HCT116 (cell line): ENCODE data around the gene CTRL.

Source experiments
- EZH2 ChIP-seq: fragments of 200-600 bp; sonication (generic); IDR thresholded peaks from 2 replicates; pipeline ENCODE4 v1.6.1; 2017; ENCODE audit warnings: antibody characterized with exemption, mixed run types
- EZH2phosphoT487 ChIP-seq: fragments of 200-600 bp; IDR thresholded peaks from 2 replicates; pipeline ENCODE4 v1.6.1; 2018; ENCODE audit warnings: antibody characterized with exemption, borderline replicate concordance
- JUND ChIP-seq: IDR thresholded peaks from 2 replicates; pipeline ENCODE4 v1.6.1; 2012
- MAX ChIP-seq: IDR thresholded peaks from 2 replicates; pipeline ENCODE4 v1.6.1; 2012
- POLR2A ChIP-seq: IDR thresholded peaks from 2 replicates; pipeline ENCODE4 v1.7.0; 2011; ENCODE audit warnings: borderline replicate concordance; ENCODE audit not compliant: insufficient read depth, insufficient read length; ENCODE audit errors: extremely low read depth
- POLR2AphosphoS5 ChIP-seq: IDR thresholded peaks from 2 replicates; pipeline ENCODE4 v1.6.1; 2011; ENCODE audit warnings: mild to moderate bottlenecking, low read depth, low read length, moderate library complexity
- RAD21 ChIP-seq: IDR thresholded peaks from 2 replicates; pipeline ENCODE4 v1.6.1; 2012; ENCODE audit warnings: low read depth, mild to moderate bottlenecking
- SIN3A ChIP-seq: IDR thresholded peaks from 2 replicates; pipeline ENCODE4 v1.6.1; 2012; ENCODE audit warnings: low read depth
- SRF ChIP-seq: IDR thresholded peaks from 2 replicates; pipeline ENCODE4 v1.6.1; 2012; ENCODE audit warnings: low read depth
- YY1 ChIP-seq: IDR thresholded peaks from 2 replicates; pipeline ENCODE4 v1.6.1; 2011; ENCODE audit warnings: low read length, low read depth, moderate library complexity, mild to moderate bottlenecking; ENCODE audit not compliant: insufficient replicate concordance; ENCODE audit errors: extremely low read depth
- ZBTB33 ChIP-seq: IDR thresholded peaks from 2 replicates; pipeline ENCODE4 v1.6.1; 2011; ENCODE audit warnings: mild to moderate bottlenecking, low read length, moderate library complexity; ENCODE audit not compliant: insufficient replicate concordance; ENCODE audit errors: extremely low read depth
- ZNF274 ChIP-seq: fragments of 200-500 bp; sonication (Bioruptor generic); IDR thresholded peaks from 2 replicates; pipeline ENCODE4 v1.6.1; 2014; ENCODE audit warnings: mild to moderate bottlenecking, low read depth, low read length, inconsistent platforms
- TF ChIP-seq, protein P1 (sequence below), 3 experiments: fragments of 200-600 bp in 1 of 3; sonication (generic) in 1 of 3; IDR thresholded peaks in 2 of 3; conservative IDR thresholded peaks in 1 of 3; 2 replicates each; pipeline ENCODE4 v1.5.1; 2012 to 2017; ENCODE audit warnings: low read depth in 2 of 3, low read length in 2 of 3, antibody characterized with exemption in 1 of 3, borderline replicate concordance in 1 of 3, control low read depth in 1 of 3, mild to moderate bottlenecking in 1 of 3, mixed read lengths in 1 of 3, mixed run types in 1 of 3, moderate library complexity in 1 of 3; ENCODE audit not compliant: insufficient read depth in 1 of 3
- TF ChIP-seq, protein P2 (sequence below): IDR thresholded peaks from 2 replicates; pipeline ENCODE4 v1.6.1; 2012

DNA sequence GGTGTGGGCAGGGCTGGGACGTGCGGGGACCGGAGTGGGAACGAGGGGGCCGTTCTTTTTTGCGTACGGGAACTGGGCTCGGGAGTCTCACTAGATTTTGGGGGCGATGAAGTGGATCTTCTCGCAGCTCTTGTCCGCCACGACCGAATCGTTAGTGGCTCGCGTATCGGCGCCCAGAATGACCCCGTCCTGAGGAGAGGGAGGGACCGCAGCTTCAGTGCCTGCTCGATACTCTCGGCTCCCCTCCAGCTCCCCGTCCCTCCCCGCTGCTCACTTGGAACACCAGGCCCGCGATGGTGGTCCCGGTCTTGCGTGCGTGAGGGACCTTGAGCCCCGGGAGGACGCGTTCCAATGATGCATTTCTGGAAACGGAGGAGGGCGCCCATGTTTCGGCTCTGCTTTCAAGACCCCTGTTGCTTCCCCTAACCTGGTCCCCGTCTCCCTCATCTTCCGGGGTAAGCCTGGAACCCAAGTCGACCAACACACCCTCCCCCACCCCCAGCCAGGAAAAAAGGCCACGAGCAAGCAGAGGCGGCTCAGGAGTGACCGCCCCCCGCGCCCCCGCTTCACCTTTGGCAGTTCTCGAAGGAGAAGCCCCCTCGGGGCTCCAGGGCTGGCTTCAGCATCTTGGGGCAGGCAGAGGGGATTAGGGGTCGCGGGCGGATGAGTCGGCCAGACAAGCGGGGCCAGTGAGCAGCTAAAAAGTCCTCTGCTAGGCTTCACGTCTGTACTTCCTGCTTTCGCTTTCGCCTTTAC is 4.6 kb upstream of the CTRL start, which contains the start of gene PSMB10:
- TF ChIP-seq EZH2phosphoT487 (no peak), ZNF274 (no peak), EZH2 (no peak), ZBTB33 (no peak), YY1 (no peak), POLR2A (no peak), SIN3A (no peak), POLR2AphosphoS5 (peak; percentile 37; the same call in 1 of the 2 replicates), JUND (no peak), RAD21 (no peak), SRF (no peak), MAX (no peak)
- TF ChIP-seq, protein P1, sequence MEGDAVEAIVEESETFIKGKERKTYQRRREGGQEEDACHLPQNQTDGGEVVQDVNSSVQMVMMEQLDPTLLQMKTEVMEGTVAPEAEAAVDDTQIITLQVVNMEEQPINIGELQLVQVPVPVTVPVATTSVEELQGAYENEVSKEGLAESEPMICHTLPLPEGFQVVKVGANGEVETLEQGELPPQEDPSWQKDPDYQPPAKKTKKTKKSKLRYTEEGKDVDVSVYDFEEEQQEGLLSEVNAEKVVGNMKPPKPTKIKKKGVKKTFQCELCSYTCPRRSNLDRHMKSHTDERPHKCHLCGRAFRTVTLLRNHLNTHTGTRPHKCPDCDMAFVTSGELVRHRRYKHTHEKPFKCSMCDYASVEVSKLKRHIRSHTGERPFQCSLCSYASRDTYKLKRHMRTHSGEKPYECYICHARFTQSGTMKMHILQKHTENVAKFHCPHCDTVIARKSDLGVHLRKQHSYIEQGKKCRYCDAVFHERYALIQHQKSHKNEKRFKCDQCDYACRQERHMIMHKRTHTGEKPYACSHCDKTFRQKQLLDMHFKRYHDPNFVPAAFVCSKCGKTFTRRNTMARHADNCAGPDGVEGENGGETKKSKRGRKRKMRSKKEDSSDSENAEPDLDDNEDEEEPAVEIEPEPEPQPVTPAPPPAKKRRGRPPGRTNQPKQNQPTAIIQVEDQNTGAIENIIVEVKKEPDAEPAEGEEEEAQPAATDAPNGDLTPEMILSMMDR (IDR thresholded peaks at IDR 0.05 in 2 of 3, conservative IDR thresholded peaks at IDR 0.05 in 1 of 3; ENCODE audit: borderline replicate concordance in 1 of 3, insufficient read depth in 1 of 3, low read depth in 2 of 3, low read length in 2 of 3), result no peak
- TF ChIP-seq, protein P2, sequence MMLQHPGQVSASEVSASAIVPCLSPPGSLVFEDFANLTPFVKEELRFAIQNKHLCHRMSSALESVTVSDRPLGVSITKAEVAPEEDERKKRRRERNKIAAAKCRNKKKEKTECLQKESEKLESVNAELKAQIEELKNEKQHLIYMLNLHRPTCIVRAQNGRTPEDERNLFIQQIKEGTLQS, result no peak
